Thyroid gland (tissue), 4 donors: Measurements from ENCODE around the gene AFAP1. TPM values are rescaled to one million over a fixed set of nuclear protein-coding genes. Genes with fewer than 3 reads are reported as not detected.
A peak's percentile ranks its signal among the peaks of the same experiment; 100 is the strongest.

Experiments used
- DNase-seq, 2 donors: peaks; one replicate each; pipeline ENCODE4 v3.0.0-alpha.2; 2019
- H3K27ac ChIP-seq, 3 donors: fragments of 200-600 bp; sonication (generic); 1 replicate in 2 of 3; 2 replicates in 1 of 3; pipeline ENCODE4 v1.5.1; 2016 to 2019; ENCODE audit warnings: mild to moderate bottlenecking in 1 of 3, moderate library complexity in 1 of 3
- H3K27me3 ChIP-seq: fragments of 200-600 bp; sonication (generic); one replicate; pipeline ENCODE4 v1.5.1; 2019
- H3K36me3 ChIP-seq, 2 donors: fragments of 200-600 bp; sonication (generic); one replicate each; pipeline ENCODE4 v1.5.1; 2016 to 2019
- H3K4me1 ChIP-seq, 2 donors: fragments of 200-600 bp; sonication (generic); one replicate each; pipeline ENCODE4 v1.5.1; 2017 to 2019
- H3K4me3 ChIP-seq, 3 donors: fragments of 200-600 bp; sonication (generic); replicated peaks in 1 of 3; 1 replicate in 2 of 3; 2 replicates in 1 of 3; pipeline ENCODE4 v1.5.1; 2016; ENCODE audit warnings: mild to moderate bottlenecking in 1 of 3
- H3K9me3 ChIP-seq: fragments of 200-600 bp; sonication (generic); one replicate; pipeline ENCODE4 v1.5.1; 2017
- CTCF ChIP-seq, 6 experiments: fragments of 200-600 bp in 3 of 6; fragments of 450-650 bp in 3 of 6; sonication (generic) in 3 of 6; IDR thresholded peaks; one replicate each; pipeline ENCODE4 v1.5.1; 2016 to 2019; ENCODE audit warnings: antibody characterized with exemption in 6 of 6, mild to moderate bottlenecking in 2 of 6, inconsistent platforms in 1 of 6, moderate library complexity in 1 of 6
- POLR2A ChIP-seq, 2 donors: fragments of 450-650 bp; IDR thresholded peaks; one replicate each; pipeline ENCODE4 v1.6.1; 2017; ENCODE audit warnings: antibody characterized with exemption in 2 of 2, mild to moderate bottlenecking in 2 of 2, moderate library complexity in 1 of 2
- WGBS, 2 donors: methylation state at CpG; one replicate each; pipeline ENCODE4 v1.1.5; 2017; 5-methylcytosine and 5-hydroxymethylcytosine counted together
- intact Hi-C: fragments of 100-400 bp; cut with DNase I; formaldehyde crosslinking; loops from one replicate; pipeline ENCODE4 v1.15.1; 2023
- total RNA-seq, 4 donors: library from RNA; depleted of rRNA; stranded (reverse); fragments of >200 nt; gene quantifications; one replicate each; pipeline ENCODE4 v1.2.3, GENCODE V29; 2016

AFAP1 gene
- total RNA-seq, 4 donors from 2014 or later: 12.3 to 33.3 (median 26.2) TPM

GRCh38 chr4:7968262-7968896 lies 28.7 kb upstream of the AFAP1 start:
- WGBS, 2 donors: 72 to 77% methylated on average over 16 of the region's 16 CpGs
- TF ChIP-seq CTCF (IDR thresholded peaks at IDR 0.05) (no peak), POLR2A (IDR thresholded peaks at IDR 0.05) (no peak)
- Histone ChIP-seq H3K27me3 (no peaks in the 10 kb centered on the region), H3K27ac (peak overlapping the region in 2 of 3 donors; percentile 57 to 61), H3K36me3 (no peaks in the 10 kb centered on the region), H3K4me3 (no peak overlapping the region), H3K9me3 (no peaks in the 10 kb centered on the region), H3K4me1 (peaks cover 15 to 50% of the 10 kb centered on the region in 2 donors)
- intact Hi-C loops: no loop called here
- no peak for DNase-seq

- 79 to 81% methylated on average over 14 to 21 of the region's 21 CpGs for WGBS, 2 donors
- no peak for DNase-seq
- Histone ChIP-seq H3K4me3 (no peak overlapping the region), H3K27me3 (no peaks in the 10 kb centered on the region), H3K9me3 (no peaks in the 10 kb centered on the region), H3K36me3 (no peaks in the 10 kb centered on the region), H3K27ac (peak overlapping the region in 2 of 3 donors; percentile 57 to 61), H3K4me1 (peaks cover 15 to 47% of the 10 kb centered on the region in 2 donors)
- TF ChIP-seq POLR2A (IDR thresholded peaks at IDR 0.05) (no peak), CTCF (IDR thresholded peaks at IDR 0.05) (no peak)
- intact Hi-C loops: no loop called here
These were observed 28.0 kb upstream of the AFAP1 start for GRCh38 chr4:7967501-7968261.

GRCh38 chr4:7967063-7967440 lies 27.4 kb upstream of the AFAP1 start:
- peaks cover 15 to 41% of the 10 kb centered on the region in 2 donors for H3K4me1 ChIP-seq

GRCh38 chr4:7966281-7967062 lies 26.8 kb upstream of the AFAP1 start:
- no peaks in the 10 kb centered on the region for H3K9me3 ChIP-seq
- no peaks in the 10 kb centered on the region for H3K36me3 ChIP-seq
- H3K4me1 ChIP-seq: peaks cover 15 to 35% of the 10 kb centered on the region in 2 donors
- no peak for DNase-seq
- TF ChIP-seq POLR2A (IDR thresholded peaks at IDR 0.05) (no peak), CTCF (IDR thresholded peaks at IDR 0.05) (no peak)
- intact Hi-C loops: no loop called here
- H3K27me3 ChIP-seq: no peaks in the 10 kb centered on the region
- WGBS, 2 donors: 84 to 87% methylated on average over 20 to 23 of the region's 37 CpGs
- no peak overlapping the region for H3K27ac ChIP-seq
- H3K4me3 ChIP-seq: no peak overlapping the region

More at GRCh38 chr4:7967063-7967440, 27.4 kb upstream of the AFAP1 start:
- Histone ChIP-seq H3K27ac (no peak overlapping the region), H3K9me3 (no peaks in the 10 kb centered on the region), H3K36me3 (no peaks in the 10 kb centered on the region), H3K4me3 (no peak overlapping the region), H3K27me3 (no peaks in the 10 kb centered on the region)
- DNase-seq: no peak
- 82 to 89% methylated on average over 7 to 9 of the region's 9 CpGs for WGBS, 2 donors
- TF ChIP-seq CTCF (IDR thresholded peaks at IDR 0.05): no peak
- TF ChIP-seq POLR2A (IDR thresholded peaks at IDR 0.05): no peak
- intact Hi-C loops: no loop called here
